RWPE1 (cell line): ENCODE results near the gene SND1.

Experiments used
- CTCF ChIA-PET: fragments of 350-600 bp; sonication (Branson Sonifier 250); formaldehyde crosslinking; extraction: SDS; loops from one replicate; lab custom pipeline; 2021; lab: Yijun Ruan, JAX
- POLR2A ChIA-PET: fragments of 400-600 bp; formaldehyde crosslinking; extraction: SDS; loops from one replicate; lab custom pipeline; 2020; ENCODE audit warnings: antibody characterized with exemption; ENCODE audit not compliant: low non-redundant PET; lab: Yijun Ruan, JAX
- DNase-seq: peaks from one replicate; pipeline ENCODE4 v3.0.0; 2012; ENCODE audit warnings: low spot score
- H3K27ac ChIP-seq: fragments of 450-650 bp; 2 replicates; pipeline ENCODE4 v1.5.1; 2017
- CTCF ChIP-seq: fragments of 450-650 bp; conservative IDR thresholded peaks from 2 replicates; pipeline ENCODE4 v1.5.1; 2017; ENCODE audit warnings: low read depth, mild to moderate bottlenecking

The SND1 gene

GRCh38 chr7:127948930-127949329, 296.9 kb downstream of the SND1 start:
- CTCF ChIA-PET = interaction anchor here (0.6 kb wide), 1 partner anchor 260 kb away, joined by 3 read pairs; no protein-coding TSS in a partner anchor
- POLR2A ChIA-PET = no interaction called here
- no peak overlapping the region for H3K27ac ChIP-seq

GRCh38 chr7:127949769-127950222, 297.8 kb downstream of the SND1 start:
- no peak for DNase-seq
- ChIA-PET POLR2A (no interaction called here), CTCF (no interaction called here)
- no peak overlapping the region for H3K27ac ChIP-seq
- no peak for TF ChIP-seq CTCF

More at GRCh38 chr7:127948930-127949329, 296.9 kb downstream of the SND1 start:
- no peak for TF ChIP-seq CTCF
- no peak for DNase-seq

- H3K27ac ChIP-seq = no peak overlapping the region
- ChIA-PET POLR2A (no interaction called here), CTCF (no interaction called here)
- no peak for DNase-seq
- no peak for TF ChIP-seq CTCF
Observed at GRCh38 chr7:127950233-127950935, 298.4 kb downstream of the SND1 start.

- no peak overlapping the region for H3K27ac ChIP-seq
- ChIA-PET CTCF (no interaction called here), POLR2A (no interaction called here)
- no peak for TF ChIP-seq CTCF
- DNase-seq = no peak
Observed at GRCh38 chr7:127953423-127954356, 301.7 kb downstream of the SND1 start.

- CTCF ChIA-PET = no interaction called here
- DNase-seq = no peak
- no peak overlapping the region for H3K27ac ChIP-seq
- POLR2A ChIA-PET = no interaction called here
- no peak for TF ChIP-seq CTCF
Observed at GRCh38 chr7:127954357-127954748, 302.4 kb downstream of the SND1 start.

- POLR2A ChIA-PET = no interaction called here
- CTCF ChIA-PET = interaction anchor here (0.6 kb wide), 1 partner anchor 15 kb away, joined by 3 read pairs; no protein-coding TSS in a partner anchor
- no peak for DNase-seq
- no peak for TF ChIP-seq CTCF
- no peak overlapping the region for H3K27ac ChIP-seq
Observed at GRCh38 chr7:127955051-127955531, 303.1 kb downstream of the SND1 start.
